H9 (cell line): ENCODE results near the gene GOLGA7B. TPM values are rescaled to one million over a fixed set of nuclear protein-coding genes. Genes with fewer than 3 reads are reported as not detected.

Source experiments
- DNase-seq: peaks from one replicate; pipeline ENCODE4 v3.0.0-alpha.2; 2017
- H2AFZ ChIP-seq: one replicate; pipeline ENCODE4 v1.6.1; 2013; ENCODE audit warnings: mild to moderate bottlenecking, low read length, control low read depth, moderate library complexity
- H2AK5ac ChIP-seq: 2 replicates; pipeline ENCODE4 v1.6.1; 2013; ENCODE audit warnings: low read length, control low read depth, mixed read lengths; ENCODE audit not compliant: insufficient read length
- H2BK120ac ChIP-seq: one replicate; pipeline ENCODE4 v1.6.1; 2013; ENCODE audit warnings: low read depth, mild to moderate bottlenecking, low read length, control low read depth, inconsistent platforms; ENCODE audit not compliant: poor library complexity, severe bottlenecking
- H2BK12ac ChIP-seq: 2 replicates; pipeline ENCODE4 v1.6.1; 2013; ENCODE audit warnings: low read length, control low read depth, mixed read lengths, low read depth; ENCODE audit not compliant: insufficient read length
- H2BK15ac ChIP-seq: 2 replicates; pipeline ENCODE4 v1.6.1; 2013; ENCODE audit warnings: low read depth, low read length, control low read depth
- H2BK20ac ChIP-seq: one replicate; pipeline ENCODE4 v1.6.1; 2013; ENCODE audit warnings: low read depth, mild to moderate bottlenecking, low read length, control low read depth, inconsistent platforms; ENCODE audit not compliant: poor library complexity, severe bottlenecking
- H2BK5ac ChIP-seq: 2 replicates; pipeline ENCODE4 v1.6.1; 2013; ENCODE audit warnings: low read length, control low read depth, mixed read lengths; ENCODE audit not compliant: insufficient read length
- H3K14ac ChIP-seq: 2 replicates; pipeline ENCODE4 v1.6.1; 2013; ENCODE audit warnings: low read length, control low read depth; ENCODE audit not compliant: insufficient read depth
- H3K18ac ChIP-seq: 2 replicates; pipeline ENCODE4 v1.6.1; 2013; ENCODE audit warnings: low read depth, mild to moderate bottlenecking, mixed read lengths, low read length, control low read depth; ENCODE audit not compliant: insufficient read length
- H3K23ac ChIP-seq: 2 replicates; pipeline ENCODE4 v1.6.1; 2013; ENCODE audit warnings: low read length, control low read depth, mixed read lengths, low read depth; ENCODE audit not compliant: insufficient read length
- H3K23me2 ChIP-seq: 2 replicates; pipeline ENCODE4 v1.6.1; 2013; ENCODE audit warnings: low read depth, mild to moderate bottlenecking, mixed read lengths, low read length, control low read depth; ENCODE audit not compliant: insufficient read length, poor library complexity, severe bottlenecking
- H3K27ac ChIP-seq: 2 replicates; pipeline ENCODE4 v1.5.1; 2013; ENCODE audit warnings: low read length, control low read depth, mixed read lengths, low read depth; ENCODE audit not compliant: insufficient read length
- H3K27me3 ChIP-seq: 2 replicates; pipeline ENCODE4 v1.6.1; 2013; ENCODE audit warnings: low read length, control low read depth, inconsistent platforms; ENCODE audit not compliant: insufficient read depth
- H3K4ac ChIP-seq: 2 replicates; pipeline ENCODE4 v1.6.1; 2013; ENCODE audit warnings: low read depth, mild to moderate bottlenecking, control low read depth, inconsistent platforms, low read length, moderate library complexity
- H3K4me1 ChIP-seq: 2 replicates; pipeline ENCODE4 v1.6.1; 2013; ENCODE audit warnings: low read length, control low read depth, inconsistent platforms; ENCODE audit not compliant: insufficient read depth
- H3K4me2 ChIP-seq: 2 replicates; pipeline ENCODE4 v1.6.1; 2013; ENCODE audit warnings: low read length, control low read depth, mixed read lengths; ENCODE audit not compliant: insufficient read length, insufficient read depth
- H3K56ac ChIP-seq: 2 replicates; pipeline ENCODE4 v1.6.1; 2013; ENCODE audit warnings: low read depth, mild to moderate bottlenecking, mixed read lengths, low read length, control low read depth; ENCODE audit not compliant: insufficient read length
- H3K79me1 ChIP-seq: 2 replicates; pipeline ENCODE4 v1.6.1; 2013; ENCODE audit warnings: low read depth, mild to moderate bottlenecking, moderate library complexity, low read length, control low read depth, inconsistent platforms; ENCODE audit not compliant: insufficient read depth, poor library complexity, severe bottlenecking
- H3K79me2 ChIP-seq: 2 replicates; pipeline ENCODE4 v1.6.1; 2013; ENCODE audit warnings: low read length, control low read depth, inconsistent platforms; ENCODE audit not compliant: insufficient read depth
- H3K9ac ChIP-seq: 2 replicates; pipeline ENCODE4 v1.6.1; 2013; ENCODE audit warnings: low read length, control low read depth, mixed read lengths; ENCODE audit not compliant: insufficient read length; ENCODE audit errors: extremely low read depth
- H3K9me3 ChIP-seq: one replicate; pipeline ENCODE4 v1.6.1; 2013; ENCODE audit warnings: low read depth, low read length, inconsistent platforms; ENCODE audit not compliant: control insufficient read depth
- H3T11ph ChIP-seq: one replicate; pipeline ENCODE4 v1.6.1; 2013; ENCODE audit warnings: mild to moderate bottlenecking, low read length, control low read depth, inconsistent platforms
- H4K20me1 ChIP-seq: one replicate; pipeline ENCODE4 v1.6.1; 2013; ENCODE audit not compliant: control insufficient read depth, insufficient read length, insufficient read depth
- H4K5ac ChIP-seq: 2 replicates; pipeline ENCODE4 v1.6.1; 2013; ENCODE audit warnings: low read depth, mild to moderate bottlenecking, mixed read lengths, low read length, control low read depth; ENCODE audit not compliant: insufficient read length
- H4K8ac ChIP-seq: replicated peaks from 2 replicates; pipeline ENCODE4 v1.6.1; 2013; ENCODE audit warnings: low read length, control low read depth, mixed read lengths, low read depth; ENCODE audit not compliant: insufficient read length
- H4K91ac ChIP-seq: 2 replicates; pipeline ENCODE4 v1.6.1; 2013; ENCODE audit warnings: low read depth, mild to moderate bottlenecking, moderate library complexity, mixed read lengths, low read length, control low read depth; ENCODE audit not compliant: insufficient read length
- H3K27ac Mint-ChIP-seq, 3 experiments: 2 replicates in 2 of 3; 3 replicates in 1 of 3; pipeline ENCODE4 v1.8.0; 2020 to 2021; ENCODE audit warnings: mixed read lengths in 3 of 3, mild to moderate bottlenecking in 1 of 3, moderate library complexity in 1 of 3
- H3K27me3 Mint-ChIP-seq: 2 replicates; pipeline ENCODE4 v1.8.0; 2021; ENCODE audit warnings: low read depth, mild to moderate bottlenecking, moderate library complexity, mixed read lengths
- H3K36me3 Mint-ChIP-seq, 3 experiments: 2 replicates in 2 of 3; 3 replicates in 1 of 3; pipeline ENCODE4 v1.8.0; 2020 to 2021; ENCODE audit warnings: low read depth in 3 of 3, mixed read lengths in 3 of 3; ENCODE audit not compliant: insufficient read depth in 1 of 3
- H3K4me1 Mint-ChIP-seq, 2 experiments: 2 replicates each; pipeline ENCODE4 v1.8.0; 2020; ENCODE audit warnings: mixed read lengths in 2 of 2
- H3K4me3 Mint-ChIP-seq, 2 experiments: 2 replicates in 1 of 2; 3 replicates in 1 of 2; pipeline ENCODE4 v1.8.0; 2020 to 2021; ENCODE audit warnings: mild to moderate bottlenecking in 2 of 2, mixed read lengths in 2 of 2, moderate library complexity in 1 of 2
- H3K9me3 Mint-ChIP-seq, 2 experiments: 2 replicates in 1 of 2; 3 replicates in 1 of 2; pipeline ENCODE4 v1.8.0; 2020; ENCODE audit warnings: mild to moderate bottlenecking in 2 of 2, mixed read lengths in 2 of 2, moderate library complexity in 1 of 2
- CTCF ChIP-seq: fragments of 200-600 bp; sonication (generic); conservative IDR thresholded peaks from 3 replicates; pipeline ENCODE4 v1.8.0; 2021; ENCODE audit warnings: antibody characterized with exemption, mild to moderate bottlenecking
- WGBS: extraction: QIAGEN DNeasy Blood & Tissue Kit; methylation state at CpG from one replicate; pipeline ENCODE4 v1.1.7; 2013; ENCODE audit warnings: missing lambda C conversion rate, low lambda C conversion rate, mixed read lengths; ENCODE audit not compliant: insufficient read length; ENCODE audit errors: extremely low coverage; 5-methylcytosine and 5-hydroxymethylcytosine counted together
- total RNA-seq: library from RNA; stranded (reverse); gene quantifications from 2 replicates; pipeline ENCODE4 v1.2.1, GENCODE V29; 2021

The GOLGA7B gene
- total RNA-seq, 1 experiment from 2014 or later, result 0.04 TPM

GRCh38 chr10:97892506-97892905, 42.9 kb downstream of the GOLGA7B start:
- Histone ChIP-seq H3K4me1 (peaks cover 2% of the 10 kb centered on the region; the same call in 1 of the 2 replicates), H2BK15ac (no peak overlapping the region), H4K8ac (no peak overlapping the region), H3K18ac (no peak overlapping the region), H2BK20ac (no peak overlapping the region), H3K23me2 (no peaks in the 10 kb centered on the region), H3K4ac (no peak overlapping the region), H2BK120ac (no peak overlapping the region), H3K9ac (no peak overlapping the region), H3K79me2 (no peaks in the 10 kb centered on the region), H3K79me1 (no peaks in the 10 kb centered on the region), H3K14ac (no peak overlapping the region), H3K4me2 (no peak overlapping the region), H3T11ph (no peak overlapping the region), H3K27ac (no peak overlapping the region), H4K5ac (no peak overlapping the region), H2BK5ac (no peak overlapping the region), H4K91ac (no peak overlapping the region), H2AFZ (no peak overlapping the region), H4K20me1 (no peaks in the 10 kb centered on the region), H3K27me3 (no peaks in the 10 kb centered on the region), H2BK12ac (no peak overlapping the region), H2AK5ac (no peak overlapping the region), H3K56ac (no peak overlapping the region), H3K9me3 (no peaks in the 10 kb centered on the region), H3K23ac (no peak overlapping the region)
- Mint-ChIP-seq H3K36me3 (no peaks in the 10 kb centered on the region), H3K27ac (no peak overlapping the region), H3K4me1 (peaks cover 20 to 25% of the 10 kb centered on the region in 2 experiments), H3K9me3 (no peaks in the 10 kb centered on the region), H3K4me3 (no peak overlapping the region), H3K27me3 (peaks cover 9% of the 10 kb centered on the region; the same call in 1 of the 2 replicates)
- DNase-seq, result no peak
- TF ChIP-seq CTCF, result no peak
- WGBS, result no CpG with 5 or more reads among the region's 2 CpGs
